GM18868 (cell line): ENCODE results near the gene TLE5.
"Not testable (repeated sequence)": the region's sequence is repeated elsewhere in the genome, so short reads cannot be mapped to it uniquely, and the experiment has no call there.

Experiments used
- ATAC-seq: cut with Tn5 transposase; IDR thresholded peaks from one replicate; pipeline ENCODE4 v1.9.1; 2021; ENCODE audit warnings: mild to moderate bottlenecking, moderate library complexity; ENCODE audit not compliant: unreplicated experiment

Gene TLE5

DNA sequence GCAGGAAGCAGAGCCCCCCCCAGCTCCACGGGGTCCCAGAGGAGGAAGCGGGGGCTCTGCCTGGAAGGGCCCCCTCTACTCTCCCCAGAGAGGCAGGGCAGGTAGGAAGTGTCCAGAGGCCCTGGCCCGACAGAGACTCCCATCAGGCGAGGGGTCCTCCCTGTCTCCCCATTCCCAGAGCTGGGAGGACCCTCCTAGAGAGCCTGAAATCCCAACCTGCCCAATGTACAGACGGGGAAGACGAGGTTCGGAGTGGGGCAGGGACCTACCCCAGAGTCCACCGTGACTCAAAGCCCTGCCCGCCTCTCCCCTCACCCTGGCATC lies 34.4 kb downstream of the TLE5 start:
- ATAC-seq = no peak

DNA sequence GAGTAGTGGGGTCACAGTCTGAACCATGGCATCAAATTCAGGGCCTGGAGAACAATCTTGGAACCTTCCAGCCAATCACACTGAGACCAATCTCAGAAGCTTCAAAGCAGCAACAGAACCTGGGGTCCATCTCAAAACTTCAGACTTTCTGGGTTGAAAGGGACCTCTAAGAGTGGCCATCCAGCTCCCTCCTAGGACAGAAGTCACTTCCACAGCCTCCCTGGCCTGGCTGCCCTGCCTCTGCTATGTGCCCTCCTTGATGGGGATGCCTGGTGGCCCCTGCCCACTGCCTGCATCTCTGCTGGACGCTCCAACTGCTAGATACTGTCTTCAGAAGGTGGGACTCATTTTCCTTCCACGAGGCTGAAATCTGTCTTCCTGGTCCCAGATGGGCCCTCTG lies 35.0 kb downstream of the TLE5 start:
- no peak for ATAC-seq

- ATAC-seq = no peak
Observed at GRCh38 chr19:3026768-3027167, 35.5 kb downstream of the TLE5 start.

DNA sequence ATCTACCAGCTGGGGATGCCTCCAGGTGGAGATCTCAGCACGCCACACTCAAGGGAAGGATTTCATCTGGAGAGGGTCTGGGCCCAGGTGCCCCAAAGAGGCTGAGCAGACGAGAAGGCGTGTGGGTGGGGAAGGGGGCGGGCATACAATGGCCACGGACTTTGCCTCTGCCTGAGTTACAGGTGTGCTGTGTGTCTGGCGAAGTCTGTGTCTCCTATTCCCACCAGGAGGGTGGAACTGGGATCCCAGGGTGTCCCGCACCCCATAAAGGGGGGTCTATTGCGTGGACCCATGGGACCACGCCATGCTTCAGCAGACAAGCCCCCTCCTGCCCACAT lies 36.8 kb downstream of the TLE5 start:
- ATAC-seq = no peak

DNA sequence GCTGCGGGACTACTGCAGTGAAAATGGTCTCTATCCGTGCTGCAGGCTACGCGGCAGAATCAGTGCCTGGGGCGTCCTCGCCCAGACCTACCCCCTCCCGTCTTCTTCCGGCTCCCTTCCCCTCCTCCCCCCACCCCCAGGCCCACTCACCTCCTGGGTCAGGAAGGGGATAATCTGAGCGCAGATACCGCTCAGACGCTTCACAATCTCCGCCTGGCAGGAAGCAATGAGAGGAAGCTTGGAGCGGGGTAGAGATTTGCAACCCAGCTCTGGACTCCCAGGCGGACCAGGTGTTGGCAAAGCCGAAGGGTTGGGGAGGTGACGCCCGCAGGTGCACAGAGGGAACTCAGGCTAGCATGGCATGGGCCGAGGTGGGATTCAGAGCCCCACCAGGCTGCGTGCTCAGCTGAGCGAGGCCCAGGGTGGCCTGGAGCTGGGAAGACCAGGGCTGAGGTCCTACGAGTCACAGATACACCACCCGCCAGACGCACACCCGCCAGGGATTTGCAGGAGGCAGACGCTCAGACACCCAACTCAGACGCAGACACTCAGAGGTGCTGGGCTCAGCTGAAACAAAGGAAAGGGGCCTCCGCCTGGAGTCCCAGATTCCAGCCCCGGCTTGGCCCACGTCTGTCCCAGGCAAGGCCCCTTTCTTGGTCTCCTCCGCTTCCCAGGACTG lies 37.3 kb downstream of the TLE5 start:
- ATAC-seq = no peak

GRCh38 chr19:3024509-3024869 lies 37.8 kb downstream of the TLE5 start:
- no peak for ATAC-seq

- ATAC-seq = no peak
Observed at GRCh38 chr19:3020321-3020960, 41.9 kb downstream of the TLE5 start.

DNA sequence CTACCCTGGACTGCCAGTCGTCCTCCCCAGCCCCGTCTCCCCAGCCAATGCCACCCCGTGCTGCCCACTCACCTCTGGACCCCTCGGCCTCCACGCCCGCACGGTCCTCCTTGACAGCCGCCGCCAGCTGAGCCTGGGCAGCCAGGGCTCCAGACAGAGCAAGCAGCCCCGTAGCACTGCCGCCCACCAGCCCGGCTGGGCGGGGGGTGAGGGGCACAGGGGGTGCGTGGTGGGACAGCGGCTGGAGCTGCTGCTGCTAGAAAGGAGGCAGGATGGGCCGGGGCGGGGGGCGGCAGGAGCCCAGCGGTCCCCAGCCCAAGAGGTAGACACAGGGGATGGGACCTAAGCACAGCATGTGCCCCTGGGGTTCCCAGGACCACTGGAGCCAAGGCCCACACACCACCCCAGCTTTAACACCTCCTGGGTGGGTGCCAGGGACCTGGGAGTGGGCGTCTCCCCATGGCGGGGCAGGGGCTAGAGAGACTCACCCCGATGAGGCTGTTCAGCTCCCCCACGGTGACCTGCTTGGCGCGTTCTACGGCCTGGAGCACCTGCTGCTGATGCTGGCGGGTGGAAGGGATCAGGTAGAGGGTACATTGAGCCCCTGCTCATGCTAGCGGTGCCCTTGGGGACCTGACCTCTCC lies 43.0 kb downstream of the TLE5 start:
- ATAC-seq = no peak

DNA sequence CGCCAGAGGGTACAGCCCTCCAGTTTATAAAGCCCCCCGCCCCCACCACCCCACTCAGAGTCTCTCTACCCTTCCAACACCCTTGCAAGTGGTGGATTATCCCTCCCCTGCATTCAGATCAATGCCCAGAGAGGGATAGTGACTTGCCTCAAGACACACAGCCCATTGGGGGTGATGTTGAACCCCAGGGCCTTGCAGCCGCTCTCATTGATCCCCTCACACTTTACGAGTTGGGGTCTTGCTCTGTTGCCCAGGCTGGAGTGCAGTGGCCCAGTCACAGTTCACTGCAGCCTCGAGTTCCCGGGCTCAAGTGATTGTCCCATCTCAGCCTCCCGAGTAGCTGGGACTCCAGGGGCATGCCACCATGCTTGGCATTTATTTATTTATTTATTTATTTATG lies 44.4 kb downstream of the TLE5 start:
- ATAC-seq = no peak

DNA sequence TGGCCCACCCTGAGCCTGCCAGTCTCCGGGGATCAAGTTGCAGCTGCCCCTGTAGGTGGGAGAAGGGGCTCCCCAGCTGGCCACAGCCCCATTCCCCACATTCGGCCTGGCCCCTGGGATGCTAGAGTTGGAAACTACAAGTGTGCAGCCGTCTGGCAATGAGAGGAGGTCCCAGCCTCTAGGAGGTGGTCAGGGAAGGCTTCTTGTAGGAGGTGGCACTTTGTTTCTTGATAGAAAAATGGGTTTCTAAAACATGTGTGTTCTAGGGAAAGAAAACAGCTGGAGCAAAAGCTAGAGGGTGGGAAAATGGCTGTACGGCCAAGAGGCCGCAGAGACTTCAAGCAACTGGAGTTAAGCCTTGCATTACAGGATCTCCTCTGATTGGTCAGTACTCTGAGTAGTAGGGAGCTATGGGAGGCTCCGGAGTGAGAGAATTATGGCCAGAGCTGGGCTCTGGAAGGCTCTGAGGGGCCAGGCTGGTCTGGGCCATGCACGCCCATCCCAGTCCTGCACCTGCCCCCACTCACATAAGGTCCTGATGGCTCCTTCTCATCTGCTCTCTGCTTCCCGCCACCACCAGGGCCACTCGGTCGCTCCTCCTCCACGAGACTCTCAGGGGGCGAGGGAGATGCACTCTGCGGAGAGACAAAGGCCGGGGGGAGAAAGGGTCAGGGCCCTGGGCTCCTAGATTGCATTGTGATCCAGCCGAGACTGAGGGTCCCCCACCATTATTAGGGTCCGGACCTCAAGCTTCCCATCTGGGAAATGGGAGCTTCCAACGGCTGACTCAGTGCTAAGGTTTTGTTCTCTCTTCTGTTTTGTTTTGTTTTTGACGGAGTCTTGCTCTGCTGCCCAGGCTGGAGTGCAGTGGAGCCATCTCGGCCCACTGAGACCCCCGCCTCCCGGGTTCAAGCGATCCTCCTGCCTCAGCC lies 46.9 kb downstream of the TLE5 start:
- ATAC-seq = no peak

DNA sequence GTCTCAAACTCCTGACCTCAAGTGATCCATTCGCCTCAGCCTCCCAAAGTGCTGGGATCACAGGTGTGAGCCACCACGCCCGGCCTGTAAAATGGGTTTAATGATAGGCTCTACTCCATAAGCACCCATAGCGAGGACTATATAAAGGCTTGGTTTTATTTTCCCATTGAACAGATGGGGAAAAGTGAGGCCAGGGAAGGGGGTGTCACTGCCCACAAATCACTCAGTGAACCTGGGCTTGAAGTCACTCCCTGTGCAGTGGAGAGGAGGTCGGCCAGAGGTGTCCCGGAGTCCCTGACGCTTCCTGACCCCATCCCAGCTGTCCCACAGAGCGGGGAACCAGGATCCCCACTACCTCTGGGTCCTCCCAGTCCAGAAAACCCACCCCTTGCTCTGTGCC lies 48.2 kb downstream of the TLE5 start:
- no peak for ATAC-seq

DNA sequence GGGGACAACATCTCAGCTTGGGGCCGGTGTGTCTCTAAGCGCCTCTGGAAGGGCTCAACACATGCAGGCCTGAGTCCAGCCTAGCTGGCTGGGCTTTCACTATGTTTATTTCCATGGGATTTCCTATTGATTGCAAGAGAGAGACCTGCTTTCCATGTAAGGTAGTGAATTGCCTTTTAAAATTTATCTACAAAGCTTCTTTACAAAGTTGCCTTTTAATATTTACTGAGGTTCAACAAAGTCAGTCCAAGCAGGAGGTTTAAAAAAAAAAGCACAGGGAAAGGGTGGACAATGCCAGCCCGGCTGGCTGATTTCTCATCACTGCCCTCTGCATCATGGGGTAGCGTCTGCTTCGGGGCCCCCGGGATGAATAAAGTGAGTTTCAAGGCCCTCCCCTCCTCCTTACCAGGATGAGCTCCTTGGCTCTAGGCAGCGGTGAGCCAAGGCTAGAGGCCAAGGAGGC lies 49.0 kb downstream of the TLE5 start:
- no peak for ATAC-seq

- ATAC-seq = no peak
Observed at GRCh38 chr19:3012621-3013262, 49.6 kb downstream of the TLE5 start.

- ATAC-seq = not testable (repeated sequence)
Observed at GRCh38 chr19:3012059-3012458, 50.2 kb downstream of the TLE5 start.

DNA sequence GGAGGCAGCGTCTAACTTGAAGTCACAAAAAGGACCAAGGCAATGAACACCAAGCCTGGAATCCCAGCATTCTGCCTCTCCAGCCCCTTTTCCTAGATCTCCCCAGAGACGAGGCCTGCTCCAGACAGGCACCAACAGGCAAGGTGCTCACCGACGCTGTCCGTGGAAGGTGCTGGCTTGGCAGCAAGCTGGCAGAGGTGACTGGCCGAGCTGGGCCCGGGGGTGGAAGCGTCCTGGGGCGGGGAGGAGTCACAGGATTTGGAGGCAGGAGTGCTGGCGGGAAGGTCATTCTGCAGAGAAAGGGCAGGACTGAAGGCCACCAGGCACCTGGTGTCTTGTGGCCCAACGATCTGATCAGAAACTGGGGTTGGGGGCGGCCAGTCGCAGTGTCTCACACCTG lies 51.4 kb downstream of the TLE5 start:
- no peak for ATAC-seq

- ATAC-seq = no peak
Observed at GRCh38 chr19:3008994-3009393, 53.3 kb downstream of the TLE5 start.

DNA sequence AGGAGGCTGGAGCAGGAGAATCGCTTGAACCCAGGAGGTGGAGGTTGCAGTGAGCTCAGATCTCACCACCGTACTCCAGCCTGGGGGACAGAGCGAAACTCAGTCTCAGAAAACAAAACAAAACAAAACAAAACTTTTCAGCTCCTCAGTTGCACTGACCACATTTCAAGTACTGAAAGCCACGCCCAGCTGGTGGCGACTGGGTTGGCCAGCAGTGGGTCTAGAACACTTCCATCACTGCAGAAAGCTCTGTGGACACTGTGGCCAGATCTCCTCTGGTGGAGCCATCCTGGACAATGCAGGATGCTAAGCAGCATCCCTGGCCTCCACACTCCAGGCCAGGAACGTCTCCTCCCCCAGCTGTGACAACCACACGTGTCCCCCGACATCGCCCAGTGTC lies 54.3 kb downstream of the TLE5 start:
- no peak for ATAC-seq

GRCh38 chr19:3006075-3006767 lies 56.1 kb downstream of the TLE5 start:
- no peak for ATAC-seq

GRCh38 chr19:3005345-3005744 lies 57.0 kb downstream of the TLE5 start:
- no peak for ATAC-seq

GRCh38 chr19:3004522-3004921 lies 57.8 kb downstream of the TLE5 start:
- ATAC-seq = no peak

DNA sequence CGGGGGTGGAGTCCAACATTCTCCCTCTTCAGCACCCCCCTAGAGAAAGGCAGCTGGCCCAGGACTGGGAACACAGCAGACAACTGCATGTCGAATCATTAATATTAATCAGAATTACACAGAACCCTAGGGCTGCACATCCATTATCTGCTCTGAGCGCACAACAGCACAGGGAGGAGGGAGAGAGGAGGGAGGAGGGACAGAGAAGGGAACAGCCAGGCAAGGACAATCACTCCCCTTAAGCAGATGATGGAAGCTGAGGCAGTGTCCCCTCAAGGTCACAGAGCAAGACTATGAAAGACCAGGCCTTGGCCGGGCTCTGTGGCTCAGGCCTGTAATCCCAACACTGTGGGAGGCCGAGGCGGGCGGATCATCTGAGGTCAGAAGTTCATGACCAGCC lies 59.2 kb downstream of the TLE5 start:
- ATAC-seq = no peak
